Stimulated activated CD4-positive, alpha-beta T cell treated with anti-CD3 and anti-CD28 coated beads, TNF-alpha, amount 100 ng/mL, for 48 hours (primary cell): Measurements from ENCODE around the gene AKT1.

Experiments
- DNase-seq, 3 donors: peaks; one replicate each; pipeline ENCODE4 v3.0.0-alpha.2; 2020; ENCODE audit warnings: low read depth in 3 of 3

The AKT1 gene

DNA sequence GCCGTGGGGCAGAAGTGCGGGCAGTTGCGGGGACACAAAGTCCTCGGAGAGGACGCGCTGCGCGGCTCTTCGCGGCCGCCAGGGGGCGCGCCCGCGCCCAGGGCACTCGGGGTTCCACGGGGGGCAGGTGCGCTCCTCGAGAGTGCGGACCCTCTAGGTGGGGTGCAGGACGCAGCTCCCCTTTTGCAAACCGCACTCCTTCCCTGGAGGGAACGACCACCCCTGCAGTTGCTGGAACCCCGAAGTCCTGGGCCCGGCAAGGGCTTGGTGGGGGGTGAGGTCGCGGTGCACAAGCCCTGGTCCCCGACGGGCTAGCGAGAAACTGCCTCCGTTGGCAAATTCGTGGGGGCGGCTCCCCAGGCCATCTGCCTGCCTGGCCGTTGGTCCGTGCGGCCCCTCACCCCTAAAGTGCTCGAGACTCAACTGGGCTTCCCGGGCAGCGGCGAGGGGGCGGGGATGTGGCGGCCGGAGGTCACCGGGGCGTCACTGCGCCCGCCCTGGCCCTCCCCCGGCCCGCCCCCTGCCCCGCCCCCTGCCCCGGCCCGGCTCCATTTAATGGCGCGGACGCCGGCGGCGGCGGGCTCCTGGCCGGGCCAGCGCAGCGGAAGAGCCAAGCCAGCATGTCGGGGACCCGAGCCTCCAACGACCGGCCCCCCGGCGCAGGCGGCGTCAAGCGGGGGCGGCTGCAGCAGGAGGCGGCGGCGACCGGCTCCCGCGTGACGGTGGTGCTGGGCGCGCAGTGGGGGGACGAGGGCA lies 71.7 kb downstream of the AKT1 start, which contains the start of gene ADSS1:
Gene ADSS1 (plus strand): TSS at position 579 of the 756 bp plus-strand sequence. CDS start 42 bp downstream, at position 621.
- peak in 2 of 3 donors; percentile 16 to 48 for DNase-seq

DNA sequence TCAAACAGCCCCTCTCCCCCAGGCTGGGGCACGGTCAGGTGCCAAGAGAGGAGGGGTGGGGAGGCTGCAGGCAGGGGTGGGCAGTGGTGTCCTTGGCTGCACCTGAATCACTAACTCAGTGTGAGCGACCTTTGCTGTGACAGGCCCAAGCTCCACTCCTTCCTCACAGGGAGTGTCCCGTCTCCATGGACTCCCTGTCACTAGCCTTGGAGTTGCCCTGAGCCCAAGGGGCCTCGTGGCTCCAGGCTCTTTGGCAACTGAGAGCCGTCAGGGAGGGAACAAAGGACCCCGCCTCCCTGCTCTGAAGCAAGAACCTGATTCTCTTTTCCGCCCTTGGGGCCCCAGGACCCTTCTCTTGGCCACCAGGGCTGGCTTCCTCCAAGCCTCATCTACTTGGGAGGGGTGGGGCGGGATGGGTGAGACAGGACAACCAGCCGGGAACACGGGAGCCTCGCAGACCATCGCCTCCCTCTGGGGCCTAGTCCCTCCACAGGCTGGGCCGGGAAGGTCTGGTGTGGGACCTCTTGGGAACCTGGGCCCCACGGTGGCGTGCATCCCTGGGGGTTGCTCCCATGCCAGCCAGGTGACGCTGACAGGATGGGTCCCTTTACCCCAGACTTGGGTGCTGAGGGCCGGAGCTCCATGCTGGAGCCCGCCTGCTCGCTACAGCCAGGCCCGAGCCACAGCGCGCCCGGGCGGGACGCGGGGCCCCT lies 72.5 kb downstream of the AKT1 start:
- no peak for DNase-seq

GRCh38 chr14:104721505-104722431 lies 73.8 kb downstream of the AKT1 start:
- DNase-seq, result no peak
